H1 (cell line): ENCODE measurements around the gene HOXA13.
A peak's percentile ranks its signal among the peaks of the same experiment; 100 is the strongest.

Experiments
- CHD1 ChIP-seq: IDR thresholded peaks from 2 replicates; pipeline ENCODE4 v1.6.1; 2012; ENCODE audit warnings: low read depth, low read length, improper control_type of control experiment
- RXRA ChIP-seq: IDR thresholded peaks from 2 replicates; pipeline ENCODE4 v1.6.1; 2011; ENCODE audit warnings: low read depth, mild to moderate bottlenecking, low read length, moderate library complexity; ENCODE audit not compliant: insufficient read depth
- TCF12 ChIP-seq: IDR thresholded peaks from 2 replicates; pipeline ENCODE4 v1.6.1; 2011; ENCODE audit warnings: low read depth, mild to moderate bottlenecking, low read length
- YY1 ChIP-seq: IDR thresholded peaks from 2 replicates; pipeline ENCODE4 v1.6.1; 2011; ENCODE audit warnings: low read depth, mild to moderate bottlenecking, low read length
- TF ChIP-seq, protein P1 (sequence below), 3 experiments: IDR thresholded peaks; 1 replicate in 2 of 3; 2 replicates in 1 of 3; pipeline versions ENCODE4 v1.5.1 to v1.6.1; 2011; ENCODE audit warnings: low read length in 3 of 3, mild to moderate bottlenecking in 3 of 3, inconsistent platforms in 2 of 3, low read depth in 1 of 3, moderate library complexity in 1 of 3; ENCODE audit not compliant: insufficient read depth in 1 of 3; ENCODE audit errors: control extremely low read depth in 1 of 3

DNA sequence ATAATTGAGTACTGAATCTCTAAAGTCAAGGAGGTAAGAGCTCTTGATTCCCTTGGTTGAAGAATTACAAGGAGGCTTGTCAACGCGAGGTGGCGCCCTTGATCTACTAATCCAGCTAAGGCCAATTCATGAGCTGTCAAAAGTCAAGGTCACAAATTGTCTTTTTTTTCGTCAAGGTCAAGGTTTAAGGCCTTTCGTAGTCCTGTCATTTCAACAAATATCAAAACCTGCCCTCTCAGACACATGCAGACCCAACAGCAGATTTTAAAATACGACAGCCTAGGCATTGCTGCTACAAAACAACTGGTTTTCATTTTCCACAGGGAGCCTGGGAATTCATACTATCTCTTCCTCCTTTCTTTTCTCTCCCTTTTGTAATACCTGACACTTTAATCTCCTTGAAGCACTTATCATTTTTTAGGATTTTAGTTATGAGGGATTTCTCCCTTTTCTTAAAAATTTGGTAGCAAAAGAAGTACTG lies 3.6 kb downstream of the HOXA13 start:
- TF ChIP-seq CHD1 (no peak), RXRA (no peak), TCF12 (no peak), YY1 (no peak)
- TF ChIP-seq, protein P1, sequence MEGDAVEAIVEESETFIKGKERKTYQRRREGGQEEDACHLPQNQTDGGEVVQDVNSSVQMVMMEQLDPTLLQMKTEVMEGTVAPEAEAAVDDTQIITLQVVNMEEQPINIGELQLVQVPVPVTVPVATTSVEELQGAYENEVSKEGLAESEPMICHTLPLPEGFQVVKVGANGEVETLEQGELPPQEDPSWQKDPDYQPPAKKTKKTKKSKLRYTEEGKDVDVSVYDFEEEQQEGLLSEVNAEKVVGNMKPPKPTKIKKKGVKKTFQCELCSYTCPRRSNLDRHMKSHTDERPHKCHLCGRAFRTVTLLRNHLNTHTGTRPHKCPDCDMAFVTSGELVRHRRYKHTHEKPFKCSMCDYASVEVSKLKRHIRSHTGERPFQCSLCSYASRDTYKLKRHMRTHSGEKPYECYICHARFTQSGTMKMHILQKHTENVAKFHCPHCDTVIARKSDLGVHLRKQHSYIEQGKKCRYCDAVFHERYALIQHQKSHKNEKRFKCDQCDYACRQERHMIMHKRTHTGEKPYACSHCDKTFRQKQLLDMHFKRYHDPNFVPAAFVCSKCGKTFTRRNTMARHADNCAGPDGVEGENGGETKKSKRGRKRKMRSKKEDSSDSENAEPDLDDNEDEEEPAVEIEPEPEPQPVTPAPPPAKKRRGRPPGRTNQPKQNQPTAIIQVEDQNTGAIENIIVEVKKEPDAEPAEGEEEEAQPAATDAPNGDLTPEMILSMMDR (IDR thresholded peaks at IDR 0.05; ENCODE audit: control extremely low read depth in 1 of 3, insufficient read depth in 1 of 3, low read depth in 1 of 3, low read length in 3 of 3), result peak; percentile 9 to 82 (median 76)
